Karpas-422 (cell line): ENCODE results near the gene MFAP3. TPM values are rescaled to one million over a fixed set of nuclear protein-coding genes. Genes with fewer than 3 reads are reported as not detected.
A peak's percentile ranks its signal among the peaks of the same experiment; 100 is the strongest.
"Not testable (repeated sequence)": the region's sequence is repeated elsewhere in the genome, so short reads cannot be mapped to it uniquely, and the experiment has no call there.

Source experiments
- DNase-seq: peaks from one replicate; pipeline ENCODE4 v3.0.0-alpha.2; 2015
- H2AFZ ChIP-seq: fragments of 200-600 bp; sonication (generic); 2 replicates; pipeline ENCODE4 v1.6.1; 2014; ENCODE audit warnings: antibody characterized with exemption, low read length, mixed read lengths
- H3K27ac ChIP-seq: fragments of 200-600 bp; sonication (generic); 2 replicates; pipeline ENCODE4 v1.5.1; 2014; ENCODE audit warnings: mild to moderate bottlenecking, low read length, moderate library complexity
- H3K27me3 ChIP-seq: fragments of 200-600 bp; sonication (generic); 2 replicates; pipeline ENCODE4 v1.6.1; 2014; ENCODE audit warnings: low read length, mixed read lengths
- H3K36me3 ChIP-seq: fragments of 200-600 bp; sonication (generic); 2 replicates; pipeline ENCODE4 v1.6.1; 2014; ENCODE audit warnings: low read length, mixed read lengths; ENCODE audit not compliant: insufficient read depth
- H3K4me1 ChIP-seq: fragments of 200-600 bp; sonication (generic); 2 replicates; pipeline ENCODE4 v1.6.1; 2014; ENCODE audit warnings: mild to moderate bottlenecking, low read length, mixed read lengths
- H3K4me2 ChIP-seq: fragments of 200-600 bp; sonication (generic); 2 replicates; pipeline ENCODE4 v1.6.1; 2014; ENCODE audit warnings: low read length, low read depth, mild to moderate bottlenecking; ENCODE audit not compliant: poor library complexity, severe bottlenecking
- H3K4me3 ChIP-seq: fragments of 200-600 bp; sonication (generic); 2 replicates; pipeline ENCODE4 v1.5.1; 2014; ENCODE audit warnings: mild to moderate bottlenecking, antibody characterized with exemption, low read length, mixed read lengths
- H3K79me2 ChIP-seq: fragments of 200-600 bp; sonication (generic); 2 replicates; pipeline ENCODE4 v1.6.1; 2014; ENCODE audit warnings: mild to moderate bottlenecking, low read length, mixed read lengths
- H3K9ac ChIP-seq: fragments of 200-600 bp; sonication (generic); 2 replicates; pipeline ENCODE4 v1.6.0; 2014; ENCODE audit warnings: low read length
- H3K9me2 ChIP-seq: fragments of 200-600 bp; sonication (generic), shearing (Covaris generic); replicated peaks from 2 replicates; pipeline ENCODE4 v1.6.0; 2014; ENCODE audit warnings: mild to moderate bottlenecking, low read length, moderate library complexity; ENCODE audit not compliant: insufficient read depth
- H3K9me3 ChIP-seq: fragments of 300-700, 200-600 bp; sonication (generic); 2 replicates; pipeline ENCODE4 v1.6.1; 2014; ENCODE audit warnings: low read length, mixed read lengths
- H4K20me1 ChIP-seq: fragments of 200-600 bp; sonication (generic); 2 replicates; pipeline ENCODE4 v1.6.1; 2014; ENCODE audit warnings: mild to moderate bottlenecking, antibody characterized with exemption, low read length, low read depth; ENCODE audit not compliant: insufficient read depth
- total RNA-seq: library from RNA; depleted of rRNA; stranded (reverse); fragments of >200 nt; shearing (Covaris generic); gene quantifications from 2 replicates; pipeline ENCODE4 v1.2.3, GENCODE V29; 2014; ENCODE audit warnings: low replicate concordance

Gene MFAP3
- total RNA-seq, 1 experiment from 2014 or later: 30.4 TPM

GRCh38 chr5:154005648-154006047 lies 33.1 kb upstream of the MFAP3 start:
- H3K27me3 ChIP-seq: no peaks in the 10 kb centered on the region
- H3K9me2 ChIP-seq: no peaks in the 10 kb centered on the region
- no peak for DNase-seq
- H3K79me2 ChIP-seq: no peaks in the 10 kb centered on the region
- peaks cover 11% of the 10 kb centered on the region for H3K4me1 ChIP-seq
- H3K4me3 ChIP-seq: no peak overlapping the region
- no peaks in the 10 kb centered on the region for H3K36me3 ChIP-seq
- no peaks in the 10 kb centered on the region for H4K20me1 ChIP-seq
- H3K4me2 ChIP-seq: no peak overlapping the region
- H3K9ac ChIP-seq: no peak overlapping the region
- H3K9me3 ChIP-seq: no peaks in the 10 kb centered on the region
- no peak overlapping the region for H2AFZ ChIP-seq
- H3K27ac ChIP-seq: no peak overlapping the region

- DNase-seq: no peak
- Histone ChIP-seq H3K9me2 (no peaks in the 10 kb centered on the region), H3K9ac (no peak overlapping the region), H3K9me3 (no peaks in the 10 kb centered on the region), H3K4me1 (no peaks in the 10 kb centered on the region; the same call in 1 of the 2 replicates), H3K27ac (no peak overlapping the region), H2AFZ (no peak overlapping the region), H3K4me3 (no peak overlapping the region), H4K20me1 (no peaks in the 10 kb centered on the region), H3K79me2 (no peaks in the 10 kb centered on the region), H3K36me3 (0 out of 2 replicates have a peak, but pooled peaks cover under 1% of the 10 kb centered on the region), H3K4me2 (no peak overlapping the region), H3K27me3 (no peaks in the 10 kb centered on the region)
Observed at GRCh38 chr5:154010660-154011059, 28.1 kb upstream of the MFAP3 start.

- no peak for DNase-seq
- Histone ChIP-seq H3K4me2 (no peak overlapping the region), H3K79me2 (peaks cover 7% of the 10 kb centered on the region; the same call in 1 of the 2 replicates), H2AFZ (no peak overlapping the region), H3K9me2 (no peaks in the 10 kb centered on the region), H3K9me3 (no peaks in the 10 kb centered on the region), H3K9ac (no peak overlapping the region), H3K36me3 (0 out of 2 replicates have a peak, but pooled peaks cover 5% of the 10 kb centered on the region), H3K4me3 (no peak overlapping the region), H3K27ac (no peak overlapping the region), H3K4me1 (no peaks in the 10 kb centered on the region; the same call in 1 of the 2 replicates), H4K20me1 (no peaks in the 10 kb centered on the region), H3K27me3 (no peaks in the 10 kb centered on the region)
Observed at GRCh38 chr5:154015071-154015693, 23.6 kb upstream of the MFAP3 start.

GRCh38 chr5:154018919-154019318 lies 19.8 kb upstream of the MFAP3 start:
- not testable (repeated sequence) for H3K27ac ChIP-seq, H3K79me2 ChIP-seq, H3K27me3 ChIP-seq, H4K20me1 ChIP-seq, H3K4me1 ChIP-seq, H3K9ac ChIP-seq, H3K36me3 ChIP-seq, H3K9me2 ChIP-seq, H3K4me2 ChIP-seq, DNase-seq, H2AFZ ChIP-seq, H3K4me3 ChIP-seq, H3K9me3 ChIP-seq

- no peaks in the 10 kb centered on the region for H3K27me3 ChIP-seq
- H3K9ac ChIP-seq: no peak overlapping the region
- no peaks in the 10 kb centered on the region for H3K9me2 ChIP-seq
- H3K27ac ChIP-seq: no peak overlapping the region
- H3K36me3 ChIP-seq: 0 out of 2 replicates have a peak, but pooled peaks cover 3% of the 10 kb centered on the region
- no peak for DNase-seq
- H3K9me3 ChIP-seq: no peaks in the 10 kb centered on the region
- no peaks in the 10 kb centered on the region for H4K20me1 ChIP-seq
- no peak overlapping the region for H2AFZ ChIP-seq
- peaks cover 11% of the 10 kb centered on the region for H3K4me1 ChIP-seq
- H3K4me2 ChIP-seq: no peak overlapping the region
- H3K4me3 ChIP-seq: no peak overlapping the region
- H3K79me2 ChIP-seq: no peaks in the 10 kb centered on the region
Observed at GRCh38 chr5:154025951-154026350, 12.8 kb upstream of the MFAP3 start.

GRCh38 chr5:154031937-154032489 lies 6.8 kb upstream of the MFAP3 start:
- Histone ChIP-seq H3K4me2 (no peak overlapping the region), H3K79me2 (peaks cover 18% of the 10 kb centered on the region), H3K9me2 (no peaks in the 10 kb centered on the region), H3K9ac (no peak overlapping the region), H3K4me1 (peaks cover 7% of the 10 kb centered on the region), H3K36me3 (peaks cover 6% of the 10 kb centered on the region; the same call in 1 of the 2 replicates), H3K9me3 (no peaks in the 10 kb centered on the region), H2AFZ (no peak overlapping the region), H3K27ac (no peak overlapping the region), H4K20me1 (no peaks in the 10 kb centered on the region), H3K27me3 (no peaks in the 10 kb centered on the region), H3K4me3 (no peak overlapping the region)
- DNase-seq: no peak

GRCh38 chr5:154034944-154035343 lies 3.8 kb upstream of the MFAP3 start:
- Histone ChIP-seq H3K27me3 (no peaks in the 10 kb centered on the region), H2AFZ (no peak overlapping the region), H3K27ac (no peak overlapping the region), H4K20me1 (no peaks in the 10 kb centered on the region), H3K4me3 (no peak overlapping the region), H3K79me2 (peaks cover 40% of the 10 kb centered on the region), H3K4me1 (peaks cover 21% of the 10 kb centered on the region), H3K9ac (no peak overlapping the region), H3K36me3 (peaks cover 6% of the 10 kb centered on the region; the same call in 1 of the 2 replicates), H3K9me2 (no peaks in the 10 kb centered on the region), H3K9me3 (no peaks in the 10 kb centered on the region), H3K4me2 (no peak overlapping the region)
- no peak for DNase-seq

- Histone ChIP-seq H4K20me1 (peaks cover 5% of the 10 kb centered on the region; the same call in 1 of the 2 replicates), H3K27ac (peak overlapping the region; percentile 82), H3K9me3 (no peaks in the 10 kb centered on the region), H3K27me3 (no peaks in the 10 kb centered on the region), H2AFZ (peak overlapping the region; percentile 85), H3K9me2 (no peaks in the 10 kb centered on the region), H3K79me2 (peaks cover 70% of the 10 kb centered on the region), H3K9ac (peak overlapping the region; percentile 82), H3K4me1 (peaks cover 47% of the 10 kb centered on the region), H3K4me2 (peak overlapping the region; percentile 86), H3K36me3 (no peaks in the 10 kb centered on the region), H3K4me3 (peak overlapping the region; percentile 93)
- peak; percentile 87 for DNase-seq
Observed at GRCh38 chr5:154038261-154038706, 483 bp upstream of the MFAP3 start.
